Esophagus squamous epithelium (tissue), 4 donors: ENCODE data around the gene TP53I11.

Experiments used
- CTCF ChIP-seq, 6 experiments: fragments of 450-650 bp in 4 of 6; fragments of 200-600 bp in 2 of 6; sonication (generic) in 2 of 6; IDR thresholded peaks; one replicate each; pipeline ENCODE4 v1.5.1; 2016 to 2019; ENCODE audit warnings: antibody characterized with exemption in 6 of 6, mild to moderate bottlenecking in 4 of 6, moderate library complexity in 4 of 6
- POLR2A ChIP-seq, 4 donors: fragments of 450-650 bp; IDR thresholded peaks; one replicate each; pipeline ENCODE4 v1.6.1; 2017; ENCODE audit warnings: antibody characterized with exemption in 4 of 4, mild to moderate bottlenecking in 4 of 4, moderate library complexity in 3 of 4

GRCh38 chr11:44977493-44977984 is 26.9 kb upstream of the TP53I11 start:
- TF ChIP-seq CTCF (IDR thresholded peaks at IDR 0.05) (no peak), POLR2A (IDR thresholded peaks at IDR 0.05) (no peak)
